Motor neuron (in vitro differentiated cells): Measurements from ENCODE around the gene SLC44A2. TPM values are rescaled to one million over a fixed set of nuclear protein-coding genes. Genes with fewer than 3 reads are reported as not detected.

Experiments used
- ATAC-seq, 8 experiments: fragments of 200-7000 bp; cut with Tn5 transposase; replicated peaks in 6 of 8; 2 replicates each; pipeline ENCODE4 v1.8.0; 2021; ENCODE audit warnings: mild to moderate bottlenecking in 8 of 8, moderate library complexity in 8 of 8
- H3K27ac ChIP-seq, 2 donors: fragments of 250-450 bp; sonication (Bioruptor Pico); 2 replicates each; pipeline ENCODE4 v1.9.0; 2021; ENCODE audit warnings: antibody characterized with exemption in 2 of 2, mild to moderate bottlenecking in 2 of 2, moderate library complexity in 1 of 2
- H3K4me1 ChIP-seq, 2 donors: fragments of 250-450 bp; sonication (Bioruptor Pico); replicated peaks in 1 of 2; 2 replicates each; pipeline ENCODE4 v1.6.1; 2021; ENCODE audit warnings: antibody characterized with exemption in 2 of 2, mild to moderate bottlenecking in 2 of 2, moderate library complexity in 1 of 2
- H3K4me3 ChIP-seq, 5 donors: fragments of 250-450 bp; sonication (Bioruptor Pico); 2 replicates each; pipeline ENCODE4 v1.9.0; 2021; ENCODE audit warnings: antibody characterized with exemption in 5 of 5, mild to moderate bottlenecking in 5 of 5, moderate library complexity in 4 of 5
- WGBS, 10 experiments: fragments of 450-650 bp; shearing (Covaris generic); methylation state at CpG; one replicate each; pipeline ENCODE4 v1.0.0; 2022; 5-methylcytosine and 5-hydroxymethylcytosine counted together
- in situ Hi-C, 9 experiments: fragments of 400-800 bp; cut with MboI; loops; one replicate each; pipeline ENCODE4 v1.15.0; 2021; ENCODE audit warnings: low sequenced_read_pairs in 9 of 9, low pct_unique_long_range_greater_than_20kb in 2 of 9; ENCODE audit not compliant: unreplicated experiment in 9 of 9
- total RNA-seq, 8 experiments: library from RNA; unstranded; fragments of 300-600 nt; gene quantifications; 2 replicates each; pipeline versions ENCODE4 v1.2.3 to v1.2.4, GENCODE V29; 2022

Gene SLC44A2
- total RNA-seq, 8 experiments from 2014 or later = 18.6 to 157 (median 83.2) TPM

DNA sequence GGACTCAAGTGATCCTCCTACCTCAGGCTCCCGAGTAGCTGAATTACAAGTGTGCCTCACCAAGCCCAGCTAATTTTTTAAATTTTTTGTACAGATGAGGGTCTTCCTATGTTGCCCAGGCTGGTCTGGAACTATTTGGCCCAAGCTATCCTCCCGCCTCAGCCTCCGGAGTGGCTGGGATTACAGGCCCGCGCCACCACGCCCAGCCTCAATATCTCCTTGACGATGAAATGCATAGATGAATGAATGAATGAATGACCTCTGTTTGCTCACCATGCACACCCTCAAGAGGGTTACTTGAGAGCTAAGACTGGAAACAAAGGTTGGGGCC is 23.4 kb upstream of the SLC44A2 start:
- Histone ChIP-seq H3K4me3 (peak overlapping the region; percentile 76 to 99 (median 93)), H3K4me1 (peaks cover 8 to 10% of the 10 kb centered on the region in 2 donors), H3K27ac (no peak overlapping the region)
- ATAC-seq = no peak
- in situ Hi-C loops = no loop called here
- 17 to 57% (median 30%) methylated on average over 1 to 2 of the region's 7 CpGs; no CpG with 5 or more reads in 6 of the 10 experiments for WGBS, 10 experiments

DNA sequence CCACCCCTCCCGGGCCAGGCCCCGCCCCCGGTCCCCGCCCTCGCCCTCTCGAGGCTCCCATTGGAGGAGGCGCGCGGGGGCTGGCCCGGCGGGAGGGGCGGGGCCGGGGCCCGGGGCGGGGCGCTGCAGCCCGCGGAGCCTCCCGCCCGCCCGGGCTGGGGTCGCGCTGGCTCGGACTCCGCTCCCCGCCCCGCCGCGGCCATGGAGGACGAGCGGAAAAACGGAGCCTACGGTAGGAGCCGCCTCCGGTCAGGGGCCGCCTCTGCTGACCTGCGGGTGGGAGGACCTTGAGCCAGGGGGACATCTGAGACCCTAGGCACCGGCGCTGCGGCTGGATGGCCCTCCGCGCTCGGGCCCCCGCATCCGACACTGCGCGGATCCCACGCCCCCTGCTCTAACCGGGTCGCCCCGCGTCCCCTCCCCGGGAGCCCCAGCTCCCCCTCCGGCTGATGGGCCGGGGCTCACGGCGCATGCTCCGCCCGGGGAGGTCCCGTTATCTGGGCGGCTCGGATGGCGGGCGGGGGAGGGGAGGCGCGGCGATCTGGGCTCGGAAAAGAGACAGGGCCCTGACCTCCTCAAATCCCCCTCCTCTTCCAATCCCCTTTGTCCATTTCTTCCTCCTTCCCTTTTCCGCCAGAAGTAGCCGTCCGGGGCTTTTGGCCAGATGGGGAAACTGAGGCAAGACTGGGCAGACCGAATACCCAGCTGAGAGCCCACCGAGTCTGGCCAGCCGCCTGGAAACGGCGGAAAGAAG is 22.8 kb upstream of the SLC44A2 start:
- peak; percentile 92 to 97 (median 95) for ATAC-seq
- peaks cover 8 to 10% of the 10 kb centered on the region in 2 donors for H3K4me1 ChIP-seq
- H3K4me3 ChIP-seq = peak overlapping the region; percentile 76 to 99 (median 93)
- H3K27ac ChIP-seq = peak overlapping the region; percentile 88 to 92
- 0% methylated on average over 1 of the region's 76 CpGs; no CpG with 5 or more reads in 9 of the 10 experiments for WGBS, 10 experiments
- in situ Hi-C loops = no loop called here

- H3K4me1 ChIP-seq = peaks cover 8 to 10% of the 10 kb centered on the region in 2 donors
- H3K4me3 ChIP-seq = peak overlapping the region; percentile 76 to 99 (median 93)
- peak in 4 of 8 experiments; percentile 4 to 11 (median 5) for ATAC-seq
- in situ Hi-C loops = no loop called here
- H3K27ac ChIP-seq = peak overlapping the region; percentile 88 to 92
- WGBS, 10 experiments = 0 to 80% (median 0%) methylated on average over 1 to 5 of the region's 19 CpGs; no CpG with 5 or more reads in 6 of the 10 experiments
Measured at GRCh38 chr19:10603084-10603872, 22.1 kb upstream of the SLC44A2 start.

DNA sequence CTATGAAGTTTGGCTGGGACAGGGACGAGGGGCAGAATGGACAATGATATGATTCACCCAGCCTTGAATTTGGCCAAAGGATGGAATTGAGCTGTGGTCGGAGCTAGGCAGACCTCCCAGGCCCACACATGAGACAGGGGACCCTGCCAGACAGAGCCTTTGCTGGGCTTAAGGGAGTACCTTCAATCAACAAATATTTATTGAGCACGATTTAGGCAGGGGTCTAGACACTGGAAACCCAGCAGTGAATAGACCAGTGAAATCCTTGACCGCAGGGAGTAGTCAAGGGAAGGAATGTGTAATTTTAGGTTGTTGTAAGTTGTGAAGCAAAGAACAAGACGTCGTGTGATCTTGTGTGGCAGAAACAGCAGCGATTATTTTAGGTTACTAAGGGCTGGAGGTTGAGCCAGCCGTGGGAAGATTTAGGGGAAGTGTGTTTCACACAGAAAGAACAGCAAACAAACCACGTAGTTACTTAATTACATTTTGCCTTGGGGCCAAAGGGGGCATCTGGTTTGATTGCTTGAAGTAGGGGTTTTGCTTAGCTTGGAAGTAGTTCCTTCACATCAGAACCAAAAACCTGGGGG is 21.4 kb upstream of the SLC44A2 start:
- in situ Hi-C loops = no loop called here
- H3K4me3 ChIP-seq = no peak overlapping the region
- peaks cover 8 to 10% of the 10 kb centered on the region in 2 donors for H3K4me1 ChIP-seq
- peak in 2 of 8 experiments; percentile 6 to 8 for ATAC-seq
- 27 to 80% (median 62%) methylated on average over 1 to 8 of the region's 9 CpGs; no CpG with 5 or more reads in 3 of the 10 experiments for WGBS, 10 experiments
- H3K27ac ChIP-seq = no peak overlapping the region

GRCh38 chr19:10604460-10604980 is 20.8 kb upstream of the SLC44A2 start:
- in situ Hi-C loops = no loop called here
- Histone ChIP-seq H3K4me3 (no peak overlapping the region), H3K27ac (no peak overlapping the region), H3K4me1 (peaks cover 8 to 10% of the 10 kb centered on the region in 2 donors)
- ATAC-seq = no peak
- 80 to 100% (median 92%) methylated on average over 1 to 6 of the region's 9 CpGs; no CpG with 5 or more reads in 3 of the 10 experiments for WGBS, 10 experiments

- in situ Hi-C loops = no loop called here
- H3K4me1 ChIP-seq = no peaks in the 10 kb centered on the region
- 20 to 100% (median 80%) methylated on average over 1 to 5 of the region's 5 CpGs; no CpG with 5 or more reads in 3 of the 10 experiments for WGBS, 10 experiments
- no peak overlapping the region for H3K27ac ChIP-seq
- no peak for ATAC-seq
- no peak overlapping the region for H3K4me3 ChIP-seq
Measured at GRCh38 chr19:10611907-10612306, 13.4 kb upstream of the SLC44A2 start.

DNA sequence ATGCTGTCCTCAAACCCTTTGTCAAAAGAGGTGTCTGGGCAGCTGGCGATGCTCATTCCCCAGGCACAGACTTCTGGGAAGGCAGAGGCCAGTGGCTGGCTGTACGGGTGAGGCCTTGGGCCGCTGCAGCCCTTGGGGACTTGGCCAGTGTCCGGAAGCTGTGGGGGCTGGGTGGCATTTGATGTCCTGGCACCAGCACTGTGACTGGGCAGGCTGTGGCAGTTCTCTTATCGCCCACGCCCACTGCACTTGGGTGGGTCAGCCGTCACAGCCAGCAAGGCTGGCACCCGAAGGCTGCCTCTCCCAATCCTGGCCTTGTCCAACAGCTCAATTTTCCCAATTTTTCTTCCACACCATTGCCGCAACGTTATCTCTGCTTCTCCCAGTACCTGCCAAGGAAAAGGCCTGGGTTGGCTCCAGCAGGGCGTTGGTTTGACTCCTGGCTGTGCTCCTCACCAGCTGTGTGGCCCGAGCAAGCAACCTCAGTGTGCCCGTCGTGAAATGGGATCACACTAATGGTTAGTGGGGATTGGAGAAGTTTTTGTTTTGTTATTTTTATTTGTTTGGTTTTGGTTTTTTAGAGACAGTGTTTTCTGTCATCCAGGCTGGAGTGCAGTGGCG is 12.7 kb upstream of the SLC44A2 start:
- in situ Hi-C loops = no loop called here
- no peak overlapping the region for H3K4me3 ChIP-seq
- H3K27ac ChIP-seq = no peak overlapping the region
- peak in 1 of 8 experiments; percentile 61 for ATAC-seq
- H3K4me1 ChIP-seq = no peaks in the 10 kb centered on the region
- WGBS, 10 experiments = 24 to 100% (median 97%) methylated on average over 1 to 13 of the region's 15 CpGs; no CpG with 5 or more reads in 2 of the 10 experiments

GRCh38 chr19:10615429-10616023 is 9.8 kb upstream of the SLC44A2 start:
- H3K27ac ChIP-seq = no peak overlapping the region
- WGBS, 10 experiments = 88 to 100% (median 97%) methylated on average over 2 to 7 of the region's 14 CpGs; no CpG with 5 or more reads in 1 of the 10 experiments
- H3K4me1 ChIP-seq = no peaks in the 10 kb centered on the region
- no peak overlapping the region for H3K4me3 ChIP-seq
- ATAC-seq = no peak
- in situ Hi-C loops = no loop called here

DNA sequence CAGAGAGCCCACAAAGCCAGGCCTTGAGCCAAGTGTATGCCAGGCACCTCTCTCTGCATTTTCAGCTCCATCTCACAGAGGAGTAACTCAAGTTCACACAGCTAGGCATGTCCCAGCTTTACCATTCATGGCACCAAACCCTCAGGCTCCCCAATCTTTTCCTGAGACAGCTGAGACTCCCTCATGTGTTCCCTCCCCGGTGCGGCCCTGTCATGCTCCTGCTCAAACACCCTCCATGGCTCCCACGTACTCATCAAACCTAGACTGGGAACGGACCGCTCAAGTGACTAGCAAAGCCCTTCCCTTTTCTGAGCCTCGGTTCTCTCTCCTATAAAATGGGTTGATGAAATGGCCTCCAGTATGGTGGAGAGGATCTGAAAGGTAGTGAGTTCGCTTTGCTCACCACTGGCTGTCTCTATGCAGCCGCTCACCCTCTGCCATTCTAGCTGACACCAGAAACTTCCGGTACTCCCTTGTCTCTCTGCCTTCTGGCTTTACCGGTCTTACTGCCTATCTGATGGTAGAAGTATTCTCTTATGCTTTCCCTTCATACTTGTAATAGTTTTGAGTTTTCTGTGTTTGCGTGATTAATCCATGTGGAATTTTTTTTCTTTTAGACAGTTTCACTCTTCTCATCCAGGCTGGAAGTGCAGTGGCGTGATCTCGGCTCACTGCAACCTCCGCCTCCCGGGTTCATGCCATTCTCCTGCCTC is 7.8 kb upstream of the SLC44A2 start:
- H3K27ac ChIP-seq = no peak overlapping the region
- 60 to 100% (median 100%) methylated on average over 1 to 12 of the region's 15 CpGs; no CpG with 5 or more reads in 1 of the 10 experiments for WGBS, 10 experiments
- no peaks in the 10 kb centered on the region for H3K4me1 ChIP-seq
- in situ Hi-C loops = no loop called here
- no peak overlapping the region for H3K4me3 ChIP-seq
- peak in 1 of 8 experiments; percentile 60 for ATAC-seq

- Histone ChIP-seq H3K4me3 (no peak overlapping the region), H3K27ac (no peak overlapping the region), H3K4me1 (no peaks in the 10 kb centered on the region)
- no peak for ATAC-seq
- in situ Hi-C loops = no loop called here
- WGBS, 10 experiments = 89 to 100% (median 100%) methylated on average over 1 to 8 of the region's 8 CpGs; no CpG with 5 or more reads in 2 of the 10 experiments
Measured at GRCh38 chr19:10618846-10619245, 6.5 kb upstream of the SLC44A2 start.

GRCh38 chr19:10620786-10621185 is 4.6 kb upstream of the SLC44A2 start:
- WGBS, 10 experiments = 40 to 100% (median 93%) methylated on average over 1 to 4 of the region's 4 CpGs; no CpG with 5 or more reads in 1 of the 10 experiments
- in situ Hi-C loops = no loop called here
- no peak for ATAC-seq
- no peak overlapping the region for H3K27ac ChIP-seq
- no peak overlapping the region for H3K4me3 ChIP-seq
- peaks cover 5 to 10% of the 10 kb centered on the region in 2 donors for H3K4me1 ChIP-seq

DNA sequence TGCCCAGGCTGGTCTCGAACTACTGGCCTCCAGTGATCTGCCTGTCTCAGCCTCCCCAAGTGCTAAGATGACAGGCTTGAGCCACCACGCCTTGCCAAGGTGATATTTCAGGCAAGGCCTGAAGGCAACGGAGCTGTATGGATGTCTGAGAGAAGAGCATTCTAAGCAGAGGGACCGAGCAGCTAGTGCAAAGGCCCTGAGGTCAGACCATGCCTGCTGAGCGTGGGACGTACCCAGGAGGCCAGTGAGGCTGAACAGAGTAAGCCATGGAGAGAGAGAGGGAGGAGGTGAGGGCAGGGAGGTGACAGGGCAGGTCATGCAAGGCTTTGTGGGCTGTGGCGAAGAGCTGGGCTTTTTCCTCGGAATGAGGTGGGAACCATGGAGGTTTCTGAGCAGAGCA is 3.4 kb upstream of the SLC44A2 start:
- ATAC-seq = no peak
- in situ Hi-C loops = no loop called here
- H3K27ac ChIP-seq = no peak overlapping the region
- WGBS, 10 experiments = 80 to 100% (median 93%) methylated on average over 1 to 6 of the region's 8 CpGs; no CpG with 5 or more reads in 3 of the 10 experiments
- peaks cover 7 to 16% of the 10 kb centered on the region in 2 donors for H3K4me1 ChIP-seq
- H3K4me3 ChIP-seq = no peak overlapping the region
